IPS-15b (cell line): ENCODE measurements around the gene MPI.

Source experiments
- H3K27me3 ChIP-seq: one replicate; pipeline ENCODE4 v1.6.1; 2013; ENCODE audit warnings: low read length; ENCODE audit not compliant: control insufficient read depth, insufficient read depth
- H3K36me3 ChIP-seq: one replicate; pipeline ENCODE4 v1.6.1; 2013; ENCODE audit warnings: low read length; ENCODE audit not compliant: control insufficient read depth, insufficient read depth
- H3K4me1 ChIP-seq: one replicate; pipeline ENCODE4 v1.6.1; 2013; ENCODE audit warnings: mild to moderate bottlenecking, low read length; ENCODE audit not compliant: control insufficient read depth, insufficient read depth
- H3K4me3 ChIP-seq: one replicate; pipeline ENCODE4 v1.5.1; 2013; ENCODE audit warnings: low read depth, low read length
- H3K9ac ChIP-seq: one replicate; pipeline ENCODE4 v1.6.1; 2013; ENCODE audit warnings: low read depth, mild to moderate bottlenecking, low read length
- H3K9me3 ChIP-seq: one replicate; pipeline ENCODE4 v1.6.1; 2013; ENCODE audit warnings: mild to moderate bottlenecking, low read length; ENCODE audit not compliant: control insufficient read depth, insufficient read depth

Gene MPI

GRCh38 chr15:74867466-74868038 lies 22.3 kb upstream of the MPI start:
- H3K36me3 ChIP-seq: peaks cover 2% of the 10 kb centered on the region
- no peaks in the 10 kb centered on the region for H3K27me3 ChIP-seq
- H3K4me3 ChIP-seq: no peak overlapping the region
- no peaks in the 10 kb centered on the region for H3K9me3 ChIP-seq
- no peak overlapping the region for H3K9ac ChIP-seq
- no peaks in the 10 kb centered on the region for H3K4me1 ChIP-seq

GRCh38 chr15:74868059-74868458 lies 21.8 kb upstream of the MPI start:
- H3K4me1 ChIP-seq: no peaks in the 10 kb centered on the region

GRCh38 chr15:74869372-74869725 lies 20.5 kb upstream of the MPI start:
- H3K4me1 ChIP-seq: no peaks in the 10 kb centered on the region
- H3K9me3 ChIP-seq: no peaks in the 10 kb centered on the region
- peaks cover 2% of the 10 kb centered on the region for H3K36me3 ChIP-seq
- no peaks in the 10 kb centered on the region for H3K27me3 ChIP-seq
- no peak overlapping the region for H3K4me3 ChIP-seq
- H3K9ac ChIP-seq: no peak overlapping the region

More at GRCh38 chr15:74868059-74868458, 21.8 kb upstream of the MPI start:
- no peaks in the 10 kb centered on the region for H3K9me3 ChIP-seq
- H3K4me3 ChIP-seq: no peak overlapping the region
- H3K9ac ChIP-seq: no peak overlapping the region
- no peaks in the 10 kb centered on the region for H3K27me3 ChIP-seq
- H3K36me3 ChIP-seq: peaks cover 2% of the 10 kb centered on the region

GRCh38 chr15:74869726-74870407 lies 20.0 kb upstream of the MPI start:
- no peaks in the 10 kb centered on the region for H3K4me1 ChIP-seq
- H3K36me3 ChIP-seq: peaks cover 2% of the 10 kb centered on the region
- H3K9me3 ChIP-seq: no peaks in the 10 kb centered on the region
- no peak overlapping the region for H3K9ac ChIP-seq
- no peaks in the 10 kb centered on the region for H3K27me3 ChIP-seq
- no peak overlapping the region for H3K4me3 ChIP-seq

- Histone ChIP-seq H3K9me3 (no peaks in the 10 kb centered on the region), H3K4me3 (no peak overlapping the region), H3K9ac (no peak overlapping the region), H3K4me1 (no peaks in the 10 kb centered on the region), H3K27me3 (no peaks in the 10 kb centered on the region), H3K36me3 (peaks cover 2% of the 10 kb centered on the region)
Observed at GRCh38 chr15:74870436-74871215, 19.2 kb upstream of the MPI start.

- Histone ChIP-seq H3K27me3 (no peaks in the 10 kb centered on the region), H3K4me1 (no peaks in the 10 kb centered on the region), H3K9me3 (no peaks in the 10 kb centered on the region), H3K9ac (peak overlapping the region; percentile 97), H3K36me3 (peaks cover 2% of the 10 kb centered on the region), H3K4me3 (peak overlapping the region; percentile 69)
Observed at GRCh38 chr15:74872702-74873035, 17.2 kb upstream of the MPI start.

- no peaks in the 10 kb centered on the region for H3K27me3 ChIP-seq
- H3K36me3 ChIP-seq: peaks cover under 1% of the 10 kb centered on the region
- no peaks in the 10 kb centered on the region for H3K9me3 ChIP-seq
- H3K4me3 ChIP-seq: peak within 1 kb of the TSS; percentile 78
- no peaks in the 10 kb centered on the region for H3K4me1 ChIP-seq
- peak within 1 kb of the TSS; percentile 97 for H3K9ac ChIP-seq
Observed at GRCh38 chr15:74873036-74873755, 16.6 kb upstream of the MPI start, which contains the start of gene SCAMP2. SCAMP2 (minus strand) TSS chr15:74873365; CDS start chr15:74873255, 110 bp downstream.

- H3K27me3 ChIP-seq: no peaks in the 10 kb centered on the region
- H3K9ac ChIP-seq: peak overlapping the region; percentile 60
- peak overlapping the region; percentile 78 for H3K4me3 ChIP-seq
- no peaks in the 10 kb centered on the region for H3K9me3 ChIP-seq
- H3K36me3 ChIP-seq: no peaks in the 10 kb centered on the region
- no peaks in the 10 kb centered on the region for H3K4me1 ChIP-seq
Observed at GRCh38 chr15:74873756-74874424, 16.0 kb upstream of the MPI start.

- H3K27me3 ChIP-seq: no peaks in the 10 kb centered on the region
- H3K4me1 ChIP-seq: no peaks in the 10 kb centered on the region
- no peak overlapping the region for H3K4me3 ChIP-seq
- H3K9me3 ChIP-seq: no peaks in the 10 kb centered on the region
- no peak overlapping the region for H3K9ac ChIP-seq
- H3K36me3 ChIP-seq: no peaks in the 10 kb centered on the region
Observed at GRCh38 chr15:74878273-74878672, 11.6 kb upstream of the MPI start.

GRCh38 chr15:74882528-74882927 lies 7.3 kb upstream of the MPI start:
- H3K9ac ChIP-seq: no peak overlapping the region
- no peaks in the 10 kb centered on the region for H3K9me3 ChIP-seq
- no peaks in the 10 kb centered on the region for H3K4me1 ChIP-seq
- no peaks in the 10 kb centered on the region for H3K27me3 ChIP-seq
- no peak overlapping the region for H3K4me3 ChIP-seq
- no peaks in the 10 kb centered on the region for H3K36me3 ChIP-seq
